ENCODE data around the gene SLC26A1. TPM values are rescaled to one million over a fixed set of nuclear protein-coding genes. Genes with fewer than 3 reads are reported as not detected.

Gene SLC26A1
- total and polyA plus RNA-seq, 12 donors, result 0.06 to 0.66 (median 0.33) TPM; not detected in 8

- Histone ChIP-seq H3K36me3 (peaks cover 0 to 15% (median 0%) of the 10 kb centered on the region in 9 donors), H3K4me3 (no peak overlapping the region), H3K9me3 (no peaks in the 10 kb centered on the region), H3K27me3 (no peaks in the 10 kb centered on the region), H3K27ac (no peak overlapping the region), H3K4me1 (peaks cover 0 to 7% (median 0%) of the 10 kb centered on the region in 9 donors)
- ATAC-seq, result no peak
- intact Hi-C loops (cut with DNase I), result no loop called here
- DNase-seq, result no peak
- TF ChIP-seq CTCF (IDR thresholded peaks at IDR 0.05), result no peak
- WGBS, 2 donors, result 87 to 92% methylated on average over 19 of the region's 19 CpGs
These were observed 28.3 kb upstream of the SLC26A1 start for GRCh38 chr4:1021386-1022050.

GRCh38 chr4:1019729-1020470 lies 26.7 kb upstream of the SLC26A1 start:
- Histone ChIP-seq H3K4me1 (no peaks in the 10 kb centered on the region), H3K4me3 (no peak overlapping the region), H3K27ac (no peak overlapping the region), H3K27me3 (no peaks in the 10 kb centered on the region), H3K36me3 (peaks cover 0 to 7% (median 0%) of the 10 kb centered on the region in 9 donors), H3K9me3 (no peaks in the 10 kb centered on the region)
- intact Hi-C loops (cut with DNase I), result no loop called here
- ATAC-seq (no peak), DNase-seq (no peak)
- WGBS, 2 donors, result 77 to 85% methylated on average over 23 of the region's 23 CpGs
- TF ChIP-seq CTCF (IDR thresholded peaks at IDR 0.05), result no peak

GRCh38 chr4:1019320-1019719 lies 26.1 kb upstream of the SLC26A1 start:
- no peaks in the 10 kb centered on the region for H3K9me3 ChIP-seq
- DNase-seq (no peak), ATAC-seq (no peak)
- 60 to 70% methylated on average over 9 of the region's 9 CpGs for WGBS, 2 donors
- H3K4me1 ChIP-seq, result no peaks in the 10 kb centered on the region
- H3K27ac ChIP-seq, result no peak overlapping the region
- no peak overlapping the region for H3K4me3 ChIP-seq
- no peak for TF ChIP-seq CTCF (IDR thresholded peaks at IDR 0.05)
- intact Hi-C loops (cut with DNase I), result no loop called here
- H3K27me3 ChIP-seq, result no peaks in the 10 kb centered on the region
- H3K36me3 ChIP-seq, result peaks cover 0 to 2% (median 0%) of the 10 kb centered on the region in 9 donors

- Histone ChIP-seq H3K4me3 (no peak overlapping the region), H3K27ac (no peak overlapping the region), H3K36me3 (no peaks in the 10 kb centered on the region), H3K4me1 (peaks cover 0 to 6% (median 0%) of the 10 kb centered on the region in 9 donors), H3K9me3 (no peaks in the 10 kb centered on the region), H3K27me3 (no peaks in the 10 kb centered on the region)
- DNase-seq, result no peak
- no peak for TF ChIP-seq CTCF (IDR thresholded peaks at IDR 0.05)
- intact Hi-C loops (cut with DNase I), result no loop called here
- ATAC-seq, result no peak
- 72 to 81% methylated on average over 29 of the region's 29 CpGs for WGBS, 2 donors
These were observed 25.2 kb upstream of the SLC26A1 start for GRCh38 chr4:1018147-1019020.
